Measurements from ENCODE around the gene LRPPRC.

Gene LRPPRC

GRCh38 chr2:43874776-43875451, 120.9 kb downstream of the LRPPRC start:
- H3K4me3 ChIP-seq (ENCODE audit: low read depth, low read length) = no peak overlapping the region
- no peak for TF ChIP-seq CTCF (IDR thresholded peaks at IDR 0.05; ENCODE audit: low read depth, low read length, missing control alignments)
- DNase-seq (ENCODE audit: low read depth) = no peak

DNA sequence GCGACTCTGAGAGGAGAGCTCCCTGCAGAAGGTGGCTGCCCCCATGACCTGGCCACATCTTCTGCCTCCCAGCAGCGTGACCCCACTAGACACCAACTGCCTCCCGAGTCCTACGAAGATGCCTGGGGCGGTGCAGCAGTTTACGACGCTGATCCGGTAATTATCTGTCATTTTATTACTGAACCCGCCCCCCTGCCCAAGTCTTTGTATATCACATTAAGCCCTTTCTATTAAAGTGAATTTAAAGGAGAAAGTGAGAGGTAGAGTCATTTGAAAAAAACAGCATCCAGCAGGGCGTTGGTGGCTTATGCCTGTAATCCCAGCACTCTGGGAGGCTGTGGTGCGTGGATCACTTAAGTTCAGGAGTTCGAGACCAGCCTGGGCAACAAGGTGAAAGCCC, 123.6 kb downstream of the LRPPRC start:
- no peak for TF ChIP-seq CTCF (IDR thresholded peaks at IDR 0.05; ENCODE audit: low read depth, low read length, missing control alignments)
- no peak for DNase-seq (ENCODE audit: low read depth)
- H3K4me3 ChIP-seq (ENCODE audit: low read depth, low read length) = no peak overlapping the region

DNA sequence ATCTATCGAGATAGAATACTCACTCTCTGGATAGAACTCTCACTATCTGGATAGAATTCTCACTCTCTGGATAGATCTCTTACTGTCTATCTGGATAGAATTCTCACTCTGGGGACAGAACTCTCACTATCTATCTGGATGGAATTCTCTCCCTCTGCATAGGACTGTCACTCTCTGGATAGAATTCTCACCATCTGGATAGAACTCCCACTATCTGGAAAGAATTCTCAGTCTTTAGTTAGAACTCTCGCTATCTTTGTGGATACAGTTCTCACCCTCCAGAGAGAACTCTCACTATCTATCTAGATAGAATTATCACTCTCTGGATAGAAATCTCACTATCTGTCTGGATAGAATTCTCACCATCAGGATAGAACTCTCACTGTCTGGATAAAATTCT, 140.5 kb downstream of the LRPPRC start:
- no peak for DNase-seq (ENCODE audit: low read depth)

DNA sequence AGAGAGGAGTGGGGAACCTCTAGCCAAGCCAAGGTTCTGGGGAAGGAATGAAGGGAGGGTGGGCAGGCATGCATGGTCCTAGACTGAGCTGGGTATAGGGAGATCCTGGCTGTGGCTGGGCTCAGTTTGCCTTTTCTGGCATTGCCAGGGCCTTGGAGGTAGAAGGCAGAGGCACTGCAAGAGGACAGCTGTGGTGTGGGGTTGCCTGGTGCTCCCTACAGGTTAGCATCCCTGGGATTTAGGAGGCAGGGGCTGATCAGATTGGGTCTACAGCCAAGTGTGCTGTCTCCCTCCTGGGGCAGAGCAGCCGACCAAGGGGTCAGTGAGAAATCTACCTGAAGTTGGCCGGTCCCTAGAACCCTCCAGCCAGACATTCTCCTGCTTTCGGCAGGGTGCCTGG, 141.1 kb downstream of the LRPPRC start:
- TF ChIP-seq CTCF (IDR thresholded peaks at IDR 0.05; ENCODE audit: low read depth, low read length, missing control alignments) = no peak
- no peak overlapping the region for H3K4me3 ChIP-seq (ENCODE audit: low read depth, low read length)
- DNase-seq (ENCODE audit: low read depth) = no peak

More for the DNA sequence above, 140.5 kb downstream of the LRPPRC start:
- H3K4me3 ChIP-seq (ENCODE audit: low read depth, low read length) = no peak overlapping the region
- TF ChIP-seq CTCF (IDR thresholded peaks at IDR 0.05; ENCODE audit: low read depth, low read length, missing control alignments) = no peak

GRCh38 chr2:43853141-43854081, 142.4 kb downstream of the LRPPRC start:
- TF ChIP-seq CTCF (IDR thresholded peaks at IDR 0.05; ENCODE audit: low read depth, low read length, missing control alignments) = no peak
- no peak for DNase-seq (ENCODE audit: low read depth)
- H3K4me3 ChIP-seq (ENCODE audit: low read depth, low read length) = no peak overlapping the region

- DNase-seq (ENCODE audit: low read depth) = no peak
- TF ChIP-seq CTCF (IDR thresholded peaks at IDR 0.05; ENCODE audit: low read depth, low read length, missing control alignments) = no peak
- H3K4me3 ChIP-seq (ENCODE audit: low read depth, low read length) = no peak overlapping the region
Measured at GRCh38 chr2:43852196-43852730, 143.5 kb downstream of the LRPPRC start.
